Measurements from ENCODE around the gene ZNF26. TPM values are rescaled to one million over a fixed set of nuclear protein-coding genes. Genes with fewer than 3 reads are reported as not detected.
"Not testable (repeated sequence)": the region's sequence is repeated elsewhere in the genome, so short reads cannot be mapped to it uniquely, and the experiment has no call there.

Gene ZNF26
- total RNA-seq, 1 donor from 2014 or later: 12.6 TPM

DNA sequence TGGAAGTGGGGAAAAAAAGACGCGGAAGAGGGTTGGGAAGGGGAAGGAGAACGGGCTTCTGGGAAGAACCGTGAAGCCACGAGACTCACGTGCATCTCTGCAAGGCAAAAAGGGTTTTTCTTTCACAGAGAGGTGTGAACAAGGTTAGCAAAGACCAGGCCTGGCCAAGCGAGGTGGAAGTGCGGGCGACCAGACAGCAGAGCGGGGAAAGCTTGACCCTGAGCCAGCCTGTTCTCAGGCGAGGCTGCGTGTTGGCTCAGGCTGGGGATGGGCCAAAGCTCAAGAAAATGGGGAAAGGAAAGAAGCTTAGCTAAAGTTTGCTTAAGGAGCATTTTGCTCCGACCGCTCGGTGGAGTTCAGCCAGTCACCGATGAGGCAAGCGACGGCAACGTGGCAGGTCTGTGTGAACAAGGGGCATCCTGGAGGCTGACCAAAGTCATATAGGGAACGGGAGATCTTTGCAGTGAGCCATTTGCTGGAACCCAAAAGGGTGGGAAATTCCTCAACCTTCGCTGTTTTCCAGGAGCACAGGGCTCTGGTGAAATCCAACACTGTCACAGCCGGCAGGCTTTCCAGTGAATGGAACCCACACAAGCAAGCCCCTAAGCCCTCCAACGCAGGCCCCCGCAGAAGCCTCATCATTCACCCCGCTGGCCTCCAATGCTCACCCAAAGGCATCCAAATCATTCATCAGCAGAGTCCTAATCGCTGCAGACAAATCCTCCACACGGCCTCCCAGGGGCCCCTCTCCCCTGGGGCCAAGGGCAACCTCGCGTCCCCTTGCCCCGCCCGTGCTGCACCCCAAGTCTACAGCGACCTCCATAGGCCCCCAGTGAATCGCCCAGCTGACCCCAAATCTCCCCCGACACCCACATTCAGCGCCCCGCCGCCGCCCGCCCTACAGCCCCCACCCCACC lies 30.8 kb upstream of the ZNF26 start:
- peak; percentile 43 for DNase-seq (ENCODE audit: low read depth)

GRCh38 chr12:132956011-132956788 lies 30.0 kb upstream of the ZNF26 start, which contains the start of gene ZNF605:
Gene ZNF605, minus strand, starts transcription at chr12:132956306. Its CDS starts 10,671 bp downstream, at chr12:132945635.
- DNase-seq (ENCODE audit: low read depth): peak; percentile 75

GRCh38 chr12:132961790-132962189 lies 24.4 kb upstream of the ZNF26 start:
- DNase-seq (ENCODE audit: low read depth): not testable (repeated sequence)

DNA sequence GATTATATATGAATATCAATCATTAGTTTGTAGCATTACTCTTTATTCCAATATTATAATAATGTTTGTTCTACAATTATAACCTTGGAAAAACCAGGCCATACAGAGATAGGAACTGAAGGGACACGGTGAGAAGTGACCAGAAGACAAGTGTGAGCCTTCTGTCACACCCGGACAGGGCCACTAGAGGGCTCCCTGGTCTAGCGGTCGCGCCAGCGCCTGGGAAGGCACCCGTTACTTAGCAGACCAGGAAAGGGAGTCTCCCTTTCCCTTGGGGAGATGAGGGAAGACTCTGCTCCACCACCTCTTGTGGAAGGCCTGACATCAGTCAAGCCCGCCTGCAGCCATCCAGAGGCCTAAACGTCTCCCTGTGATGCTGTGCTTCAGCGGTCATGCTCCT lies 22.2 kb upstream of the ZNF26 start:
- not testable (repeated sequence) for DNase-seq (ENCODE audit: low read depth)

- DNase-seq (ENCODE audit: low read depth): no peak
Measured at GRCh38 chr12:132965796-132966195, 20.4 kb upstream of the ZNF26 start.

DNA sequence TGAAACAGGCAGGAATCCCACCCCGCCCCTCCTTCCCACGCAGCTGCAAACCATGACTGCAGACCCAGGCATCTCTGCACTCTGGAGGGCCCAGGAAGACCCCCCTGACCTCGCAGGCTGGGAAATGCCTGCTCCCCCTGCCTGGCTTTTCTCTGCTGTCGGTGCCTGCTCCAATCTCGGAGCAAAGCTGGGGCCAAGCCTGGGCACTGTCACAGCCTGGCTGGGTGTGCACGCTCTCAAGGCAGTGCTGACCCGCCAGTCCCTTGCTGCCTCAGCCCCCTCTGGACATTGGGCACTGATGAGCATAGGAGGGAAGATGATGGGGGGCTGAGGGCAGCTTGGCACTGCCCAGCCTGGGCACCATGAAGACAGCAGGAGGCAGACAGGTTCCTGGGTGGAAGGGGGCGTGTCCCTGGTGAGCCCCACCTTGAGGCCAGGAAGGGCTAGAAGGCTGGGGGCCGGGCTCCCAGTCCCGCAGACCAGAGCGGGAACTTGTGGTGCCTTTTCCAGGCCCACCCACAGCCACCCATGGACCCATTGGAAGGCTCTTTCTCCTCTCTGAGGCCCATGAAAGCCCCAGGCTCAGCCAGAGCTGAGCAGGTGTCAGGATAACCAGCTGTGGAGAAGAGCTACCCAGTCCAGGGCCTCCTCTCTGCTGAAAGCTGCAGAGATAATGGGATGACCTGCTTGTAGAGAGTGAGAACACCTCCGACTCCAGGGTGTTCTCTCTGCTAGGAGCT lies 19.3 kb upstream of the ZNF26 start:
- DNase-seq (ENCODE audit: low read depth): no peak

- no peak for DNase-seq (ENCODE audit: low read depth)
Measured at GRCh38 chr12:132967736-132968135, 18.4 kb upstream of the ZNF26 start.

DNA sequence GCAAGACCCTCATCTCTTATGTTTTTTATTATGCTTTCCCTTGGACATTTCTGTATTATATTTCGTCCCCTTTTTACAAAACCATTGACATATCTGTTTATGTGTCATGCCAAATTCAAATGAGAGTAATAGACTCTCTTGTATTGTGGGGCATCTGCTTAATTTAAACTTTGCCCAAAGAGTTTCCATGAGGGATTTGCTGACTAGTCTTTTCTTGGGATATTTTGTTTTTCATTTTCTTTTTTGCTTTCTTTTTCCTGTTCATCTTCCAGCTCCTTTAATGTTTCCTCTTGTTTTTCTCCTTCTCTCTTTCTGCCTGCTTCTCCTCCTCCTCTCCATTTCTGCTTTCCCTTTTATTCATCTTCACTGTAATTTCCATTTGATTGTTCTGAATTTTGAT lies 13.8 kb upstream of the ZNF26 start:
- DNase-seq (ENCODE audit: low read depth): no peak

DNA sequence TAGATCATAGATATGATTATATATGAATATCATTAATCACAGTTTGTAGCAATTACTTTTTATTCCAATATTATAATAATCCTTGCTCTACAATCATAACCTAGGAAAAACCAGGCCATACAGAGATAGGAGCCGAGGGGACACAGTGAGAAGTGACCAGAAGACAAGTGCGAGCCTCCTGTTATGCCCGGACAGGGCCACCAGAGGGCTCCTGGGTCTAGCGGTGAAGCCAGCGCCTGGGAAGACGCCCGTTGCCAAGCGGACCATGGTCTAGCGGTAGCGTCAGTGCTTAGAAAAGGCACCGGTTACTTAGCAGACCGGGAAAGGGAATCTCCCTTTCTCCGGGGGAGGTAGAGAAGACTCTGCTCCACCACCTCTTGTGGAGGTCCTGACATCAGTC lies 9.3 kb upstream of the ZNF26 start:
- not testable (repeated sequence) for DNase-seq (ENCODE audit: low read depth)

GRCh38 chr12:132986885-132987225 lies 688 bp downstream of the ZNF26 start:
- peak; percentile 11 for DNase-seq (ENCODE audit: low read depth)

DNA sequence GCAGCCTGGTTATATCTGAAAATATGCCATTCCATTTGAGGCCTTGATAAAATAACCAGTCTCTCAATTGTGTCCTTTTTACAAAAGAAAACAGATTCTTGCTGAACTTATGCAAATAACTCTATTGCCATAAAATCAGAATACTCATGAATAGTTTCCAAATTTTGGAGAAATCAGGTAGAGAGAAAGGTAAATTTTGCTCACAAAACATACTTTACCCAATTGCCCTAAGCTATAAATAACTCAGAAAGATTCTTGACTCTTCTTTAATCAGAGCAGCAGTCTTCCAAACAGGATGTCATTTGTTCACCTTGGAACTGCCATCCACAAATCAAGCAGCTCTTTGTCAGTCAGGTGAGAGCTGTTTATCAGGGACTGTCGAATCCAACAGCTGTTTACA lies 12.6 kb downstream of the ZNF26 start:
- DNase-seq (ENCODE audit: low read depth): peak; percentile 19

- no peak for DNase-seq (ENCODE audit: low read depth)
Measured at GRCh38 chr12:133010657-133011297, 24.6 kb downstream of the ZNF26 start.

DNA sequence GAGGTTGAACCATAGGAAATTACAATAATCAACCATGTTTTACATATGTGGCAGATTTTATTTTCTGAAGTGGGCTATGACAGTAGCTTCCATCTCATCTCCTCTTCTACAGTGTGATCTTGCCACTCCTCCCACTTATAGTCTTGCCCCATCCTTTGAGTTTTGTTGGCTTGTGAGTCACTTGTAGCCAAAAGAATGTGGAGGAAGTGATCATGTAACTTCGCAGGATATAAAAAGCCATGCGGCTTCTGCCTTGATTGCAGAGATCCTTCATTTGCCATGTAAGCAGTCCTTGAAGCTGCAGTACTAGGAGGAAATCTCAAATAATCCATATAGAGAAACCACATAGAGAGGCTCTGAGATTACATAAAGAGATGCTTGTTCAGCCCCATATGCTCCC lies 37.4 kb downstream of the ZNF26 start:
- DNase-seq (ENCODE audit: low read depth): no peak

DNA sequence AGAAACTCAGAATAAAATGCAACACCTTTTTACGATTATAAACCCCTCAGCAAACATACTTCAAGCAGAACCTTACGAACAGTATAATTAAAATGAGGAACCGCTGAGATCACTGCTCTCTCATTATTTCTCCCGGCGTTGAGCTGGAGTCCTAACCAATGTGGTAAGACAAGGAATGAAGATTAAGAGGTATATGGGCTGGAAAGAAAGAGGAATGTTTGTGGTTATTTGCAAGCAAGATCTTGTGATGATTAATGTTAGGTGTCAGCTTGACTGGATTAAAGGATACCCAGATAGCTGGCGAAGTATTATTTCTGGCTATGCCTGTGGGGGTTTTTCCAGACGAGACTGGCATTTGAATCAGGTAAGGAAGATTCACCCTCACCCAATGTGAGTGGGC lies 40.8 kb downstream of the ZNF26 start:
- no peak for DNase-seq (ENCODE audit: low read depth)

GRCh38 chr12:133037207-133038005 lies 51.2 kb downstream of the ZNF26 start, which contains the start of gene ZNF84:
Gene ZNF84, plus strand, starts transcription at chr12:133037509. Its CDS starts 3,959 bp downstream, at chr12:133041468.
- DNase-seq (ENCODE audit: low read depth): peak; percentile 92

GRCh38 chr12:133038118-133038709 lies 52.0 kb downstream of the ZNF26 start:
- DNase-seq (ENCODE audit: low read depth): no peak

DNA sequence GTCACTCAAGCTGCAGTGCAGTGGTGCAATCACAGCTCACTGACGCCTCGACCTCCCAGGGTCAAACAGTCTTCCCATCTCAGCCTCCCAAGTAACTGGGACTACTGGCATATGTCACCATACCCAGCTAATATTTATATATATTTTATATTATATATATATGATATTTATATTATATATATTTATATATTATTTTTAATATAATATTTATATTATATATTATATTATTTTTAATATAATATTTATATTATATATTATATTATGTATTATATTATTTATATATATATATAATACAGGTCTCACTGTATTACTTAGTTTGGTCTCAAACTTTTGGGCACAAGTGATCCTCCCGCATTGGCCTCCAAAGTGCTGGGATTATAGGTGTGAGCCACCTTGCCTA lies 60.5 kb downstream of the ZNF26 start:
- no peak for DNase-seq (ENCODE audit: low read depth)

GRCh38 chr12:133057446-133057845 lies 71.3 kb downstream of the ZNF26 start:
- DNase-seq (ENCODE audit: low read depth): peak; percentile 4

- no peak for DNase-seq (ENCODE audit: low read depth)
Measured at GRCh38 chr12:133058203-133059113, 72.3 kb downstream of the ZNF26 start.

All from renal cortical epithelial cell (primary cell).